Fibroblast of upper back skin (primary cell): Measurements from ENCODE around the gene LDAH.
"Not testable (repeated sequence)": the region's sequence is repeated elsewhere in the genome, so short reads cannot be mapped to it uniquely, and the experiment has no call there.

ENCODE experiments used
- DNase-seq: peaks from one replicate; pipeline ENCODE4 v3.0.0-alpha.2; 2013

The LDAH gene

DNA sequence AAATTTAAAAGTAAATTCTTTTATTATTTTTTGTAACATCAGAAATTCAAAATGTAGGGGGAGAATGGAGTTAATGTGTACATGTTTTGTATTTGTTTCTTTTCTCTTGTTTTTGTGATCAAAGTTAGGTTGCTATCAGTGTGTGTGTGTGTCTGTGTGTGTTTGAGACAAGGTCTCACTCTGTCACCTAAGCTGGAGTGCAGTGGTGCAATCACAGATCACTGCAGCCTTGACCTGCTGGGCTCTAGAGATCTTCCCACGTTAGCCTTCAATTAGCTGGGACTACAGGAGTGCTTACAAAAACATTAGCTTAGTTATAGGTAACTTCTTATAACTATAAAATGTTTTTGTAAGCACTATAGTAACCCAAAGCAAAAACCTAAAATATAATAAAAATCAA, 105.3 kb downstream of the LDAH start:
- no peak for DNase-seq

GRCh38 chr2:20716164-20716563, 106.7 kb downstream of the LDAH start:
- not testable (repeated sequence) for DNase-seq

DNA sequence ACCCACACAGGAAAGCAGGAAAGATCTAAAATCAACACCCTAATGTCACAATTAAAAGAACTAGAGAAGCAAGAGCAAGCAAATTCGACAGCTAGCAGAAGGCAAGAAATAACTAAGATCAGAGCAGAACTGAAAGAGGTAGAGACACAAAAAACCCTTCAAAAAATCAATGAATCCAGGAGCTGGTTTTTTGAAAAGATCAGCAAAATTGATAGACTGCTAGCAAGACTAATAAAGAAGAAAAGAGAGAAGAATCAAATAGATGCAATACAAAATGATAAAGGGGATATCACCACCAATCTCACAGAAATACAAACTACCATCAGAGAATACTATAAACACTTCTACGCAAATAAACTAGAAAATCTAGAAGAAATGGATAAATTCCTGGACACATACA, 108.5 kb downstream of the LDAH start:
- DNase-seq = not testable (repeated sequence)

- DNase-seq = not testable (repeated sequence)
These were observed 109.3 kb downstream of the LDAH start for GRCh38 chr2:20713585-20713984.

- not testable (repeated sequence) for DNase-seq
These were observed 111.3 kb downstream of the LDAH start for GRCh38 chr2:20711641-20712040.

DNA sequence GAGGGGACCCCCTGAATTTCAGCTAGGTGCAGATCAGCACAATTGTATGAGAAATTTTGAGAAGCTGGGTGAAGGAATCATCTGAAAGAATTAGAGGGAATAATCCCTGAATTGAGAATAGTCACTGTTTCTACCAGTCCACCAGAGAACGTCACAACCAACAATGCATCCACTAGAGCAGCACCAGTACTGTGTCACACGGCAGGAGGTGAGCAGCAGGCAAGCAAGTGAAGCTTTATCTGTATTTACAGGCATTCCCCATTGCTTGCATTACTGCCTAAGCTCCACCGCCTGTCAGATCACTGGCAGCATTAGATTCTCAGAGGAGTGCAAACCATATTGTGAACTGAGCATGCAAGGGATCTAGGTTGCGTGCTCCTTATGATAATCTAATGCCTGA, 115.3 kb downstream of the LDAH start:
- no peak for DNase-seq

DNA sequence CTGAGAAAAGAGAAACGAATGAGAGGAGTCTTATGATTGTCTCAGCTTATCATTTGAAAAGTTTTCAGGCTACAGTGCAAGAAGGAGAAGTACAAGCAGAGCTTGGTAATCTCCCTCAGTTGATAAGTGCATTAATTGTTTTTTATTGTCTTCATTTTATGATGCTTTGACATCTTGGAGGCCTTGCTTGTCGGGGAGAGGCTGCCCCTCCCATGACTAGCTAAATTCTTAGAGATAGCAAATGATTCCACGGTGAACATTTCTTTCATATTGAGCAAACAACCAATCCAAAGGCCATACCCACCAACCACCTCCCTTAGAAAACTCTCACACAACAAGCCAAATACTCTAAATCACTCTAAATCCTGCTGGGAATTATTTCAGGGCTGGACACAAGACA, 116.1 kb downstream of the LDAH start:
- DNase-seq = no peak

DNA sequence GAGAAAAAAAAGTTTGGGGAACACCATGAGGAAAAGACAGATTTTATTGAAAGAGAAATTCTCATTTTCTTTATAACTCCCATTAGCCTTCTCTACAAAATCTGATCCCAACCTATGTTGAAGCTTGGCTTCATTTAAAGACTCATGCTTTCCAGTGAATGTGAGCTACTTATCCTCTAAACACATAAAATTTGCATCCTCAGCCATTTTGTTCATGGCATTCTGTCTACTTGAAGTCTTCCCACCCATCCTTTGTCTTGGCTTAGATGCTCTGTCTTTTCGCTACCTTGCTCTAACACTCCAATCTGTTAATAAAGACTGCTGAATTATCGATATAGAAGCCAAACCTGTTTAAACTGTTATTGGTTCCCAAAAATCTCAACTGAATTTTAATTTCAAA, 116.7 kb downstream of the LDAH start:
- no peak for DNase-seq

GRCh38 chr2:20704886-20705285, 118.0 kb downstream of the LDAH start:
- no peak for DNase-seq

- DNase-seq = no peak
These were observed 120.3 kb downstream of the LDAH start for GRCh38 chr2:20702563-20702962.

DNA sequence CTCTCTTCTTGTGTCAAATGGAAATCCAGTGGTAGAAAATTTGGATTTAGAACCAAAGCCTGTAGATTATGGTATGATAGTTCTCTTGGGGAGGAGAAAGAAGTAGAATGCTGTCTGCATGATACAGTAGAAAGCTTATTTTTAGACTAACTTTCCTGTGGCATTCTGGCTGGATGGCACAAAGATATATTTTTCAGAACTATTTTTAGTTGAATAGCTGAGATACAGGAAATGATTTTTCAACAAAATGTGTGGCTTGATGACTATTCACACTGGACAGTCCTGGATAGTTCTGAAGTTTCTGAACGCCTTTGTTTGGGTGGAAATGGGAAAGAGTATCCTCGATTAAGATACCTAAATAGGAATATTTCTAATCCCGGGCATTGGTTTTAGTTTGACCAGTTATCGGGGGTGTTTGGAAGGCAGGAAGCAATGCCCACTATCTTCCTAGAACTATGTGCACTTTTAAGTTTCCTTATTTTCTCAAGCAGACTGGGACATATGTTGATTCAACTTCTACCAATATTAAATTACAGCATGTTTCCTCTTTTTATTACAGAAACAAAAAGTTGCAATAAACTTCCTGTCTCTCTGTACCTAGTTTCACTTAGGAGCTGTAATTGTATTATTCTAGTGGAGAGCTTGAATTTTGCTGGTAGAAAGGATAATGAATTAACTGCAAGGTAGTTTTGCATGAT, 123.8 kb downstream of the LDAH start:
- no peak for DNase-seq

DNA sequence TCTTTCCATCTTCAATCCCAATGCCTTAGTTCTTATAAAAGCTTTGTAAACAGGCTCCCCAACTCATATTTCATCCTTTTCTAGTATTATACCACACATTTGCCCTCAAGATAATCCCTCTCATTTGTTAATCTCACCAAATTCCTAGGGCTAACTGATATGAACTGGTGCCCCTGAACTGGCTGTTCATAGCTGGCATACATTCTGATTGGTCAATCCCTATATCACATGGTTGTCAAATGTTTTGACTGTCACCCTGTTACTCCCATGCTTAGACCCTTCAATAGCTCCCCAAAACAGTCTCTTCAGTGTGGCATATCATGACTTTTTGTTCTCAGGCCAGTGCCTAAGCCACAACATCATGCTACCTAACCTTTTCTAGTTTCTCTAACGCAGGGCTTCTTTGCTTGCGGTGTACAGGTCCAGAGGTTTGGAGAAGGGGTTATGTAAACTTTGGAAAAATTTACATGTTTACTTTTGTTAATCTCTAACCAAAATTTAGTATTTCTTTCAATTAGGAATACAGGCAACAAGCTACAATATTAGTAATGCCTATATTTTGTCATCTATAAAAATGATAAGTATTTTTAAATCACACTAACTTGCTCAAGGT, 125.5 kb downstream of the LDAH start:
- no peak for DNase-seq

GRCh38 chr2:20696366-20696765, 126.5 kb downstream of the LDAH start:
- no peak for DNase-seq

DNA sequence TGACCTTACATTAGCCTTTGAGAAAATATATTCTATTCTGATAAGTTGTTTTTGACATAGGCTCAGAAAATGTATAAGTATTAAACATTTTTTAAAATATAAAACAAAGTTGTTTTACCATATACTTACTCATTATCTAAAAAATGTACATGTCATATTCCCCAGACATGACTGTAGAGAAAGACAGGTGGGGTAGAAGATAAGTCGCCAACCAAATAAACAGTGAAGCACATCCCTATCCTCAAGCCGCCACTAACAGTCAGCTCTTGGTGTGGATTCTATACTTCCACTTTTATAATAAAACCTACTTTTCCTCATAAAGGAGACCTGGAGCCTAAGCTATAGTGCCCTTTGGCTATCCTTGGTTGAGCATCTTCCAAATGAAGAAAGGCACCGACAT, 129.6 kb downstream of the LDAH start:
- no peak for DNase-seq

DNA sequence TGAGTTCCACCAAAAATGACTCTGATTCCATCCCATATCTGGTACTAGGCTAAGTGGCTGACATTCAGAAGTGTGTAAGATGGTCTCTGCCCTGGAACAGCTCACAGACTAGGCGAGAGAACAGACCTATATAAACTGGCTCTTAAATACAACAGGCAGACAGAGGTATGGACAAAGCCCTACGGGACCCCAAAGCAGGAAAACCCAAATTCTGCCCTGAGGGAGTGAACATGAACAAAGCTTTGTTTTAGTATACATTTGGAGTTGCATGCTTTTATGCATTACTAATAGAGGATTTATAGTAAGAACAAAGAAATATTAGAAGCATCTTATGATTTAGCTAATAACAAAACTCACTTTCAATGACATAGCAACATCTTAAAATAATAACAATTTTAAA, 130.8 kb downstream of the LDAH start:
- no peak for DNase-seq

DNA sequence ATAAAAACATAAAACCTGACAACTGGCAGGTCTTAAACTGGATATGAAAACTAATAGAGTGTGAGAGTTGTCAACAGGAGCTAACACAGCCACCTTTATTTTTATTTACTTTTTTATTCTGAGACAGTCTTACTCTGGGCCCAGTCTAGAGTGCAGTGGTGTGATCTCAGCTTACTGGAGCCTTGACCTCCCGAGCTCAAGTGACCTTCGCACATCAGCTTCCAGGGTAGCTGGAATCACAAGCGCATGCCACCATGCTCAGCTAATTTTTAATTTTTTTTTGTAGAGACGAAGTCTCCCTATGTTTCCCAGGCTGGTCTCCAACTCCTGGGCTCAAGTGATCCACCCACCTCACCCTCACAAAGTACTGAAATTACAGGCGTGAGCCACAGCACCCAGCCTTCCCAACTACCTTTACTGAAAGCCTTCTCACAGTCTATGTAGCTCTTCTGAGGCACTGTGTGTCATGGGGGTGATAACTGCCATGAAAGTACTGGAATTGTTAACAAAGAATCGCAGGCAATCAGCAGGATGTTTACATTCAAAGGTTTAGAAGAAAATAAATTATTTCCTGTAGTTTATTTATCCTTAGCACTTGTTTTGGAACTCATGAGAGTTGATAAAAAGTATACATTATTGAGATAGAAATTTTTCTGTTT, 131.7 kb downstream of the LDAH start:
- no peak for DNase-seq

DNA sequence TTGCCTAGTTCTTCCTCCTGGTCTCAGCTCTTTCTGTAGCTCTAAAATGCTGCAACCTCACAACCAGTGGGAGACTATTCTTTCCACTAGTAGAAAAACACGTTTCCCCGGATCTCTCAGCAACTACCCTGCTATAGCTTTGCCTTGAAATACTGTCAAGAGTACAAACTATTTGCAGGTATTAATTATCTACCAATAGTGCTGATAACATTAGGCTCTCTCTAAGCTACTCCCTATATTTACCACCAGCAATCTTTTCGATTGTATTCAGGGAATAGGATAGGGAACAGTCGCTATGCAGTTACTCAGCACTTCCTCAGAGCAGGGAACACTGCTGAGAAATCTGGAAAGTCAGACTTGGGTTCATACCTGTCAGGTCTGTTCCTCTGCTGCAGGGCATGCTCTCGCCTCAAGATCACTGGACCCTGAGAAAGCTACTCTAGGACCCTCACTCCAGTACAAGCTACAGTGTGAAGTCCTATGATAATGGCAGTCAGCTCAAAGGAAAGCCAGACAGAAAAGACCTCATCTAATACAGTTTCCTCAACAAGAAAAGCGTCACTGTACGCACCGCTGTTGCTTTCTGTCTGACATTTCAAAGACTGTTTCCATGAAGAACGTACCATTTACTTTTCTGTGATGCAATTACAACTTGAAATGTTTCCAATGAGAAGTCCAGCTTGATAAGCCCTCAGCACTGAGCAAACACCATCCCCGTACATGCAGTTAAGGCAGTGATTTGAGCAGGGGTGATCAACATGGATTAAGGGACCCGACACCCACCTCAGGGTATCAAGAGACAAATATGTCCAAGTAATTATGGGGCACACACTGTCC, 133.3 kb downstream of the LDAH start:
- no peak for DNase-seq

- no peak for DNase-seq
These were observed 135.6 kb downstream of the LDAH start for GRCh38 chr2:20687260-20687832.

DNA sequence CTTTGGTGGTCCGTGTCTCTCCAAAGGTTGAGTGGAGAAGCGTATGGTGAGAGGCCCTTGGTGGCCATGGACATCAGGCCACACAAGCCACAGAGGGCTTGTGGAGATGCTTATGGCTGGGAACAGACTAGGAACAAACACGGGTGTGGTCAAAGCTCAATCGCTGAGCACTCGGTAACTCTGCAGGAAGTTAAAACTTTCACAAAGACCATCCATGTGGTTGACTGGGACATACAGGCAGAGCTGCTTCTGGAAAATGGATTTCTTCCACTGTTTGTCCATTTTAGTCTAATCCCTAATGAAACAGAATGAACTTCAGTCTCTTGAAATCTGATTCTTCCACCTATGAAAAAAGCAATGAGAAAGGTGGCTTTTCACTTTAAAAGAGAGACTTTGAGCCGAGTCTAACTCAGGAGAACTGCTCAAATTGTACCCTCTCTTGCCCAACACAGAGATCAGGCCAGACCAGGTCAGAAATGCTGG, 138.3 kb downstream of the LDAH start:
- no peak for DNase-seq

GRCh38 chr2:20682167-20682920, 140.6 kb downstream of the LDAH start:
- no peak for DNase-seq

DNA sequence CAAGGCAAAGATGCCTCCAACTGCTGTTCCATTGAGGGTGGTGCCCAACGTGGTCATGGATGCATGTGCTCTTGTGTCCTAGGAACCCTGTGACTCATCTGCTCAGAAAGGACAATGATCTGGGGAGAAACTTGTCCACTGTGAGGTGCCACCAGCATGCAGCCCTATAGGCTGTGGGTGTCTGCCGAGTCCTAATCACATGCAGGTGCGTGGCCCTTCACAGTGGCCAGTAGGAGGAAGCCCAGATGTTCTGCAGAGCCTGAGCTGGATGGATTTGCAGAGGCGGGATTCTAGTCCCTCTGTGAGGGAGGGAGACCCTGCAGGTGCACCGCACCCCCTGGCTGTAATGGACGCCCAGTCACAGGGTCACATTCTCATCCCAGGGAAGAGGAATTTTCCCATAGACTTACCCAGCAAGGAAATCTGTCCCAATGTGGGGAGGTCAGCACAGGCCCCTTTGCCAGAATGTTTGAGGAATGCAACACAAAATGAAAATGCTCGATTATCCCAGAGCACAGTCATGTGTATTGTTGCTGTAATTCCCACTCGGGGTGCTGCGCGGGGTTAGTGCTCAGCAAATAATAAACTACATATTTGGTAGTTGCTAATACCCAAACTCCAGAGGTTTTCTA, 142.0 kb downstream of the LDAH start:
- DNase-seq = no peak

DNA sequence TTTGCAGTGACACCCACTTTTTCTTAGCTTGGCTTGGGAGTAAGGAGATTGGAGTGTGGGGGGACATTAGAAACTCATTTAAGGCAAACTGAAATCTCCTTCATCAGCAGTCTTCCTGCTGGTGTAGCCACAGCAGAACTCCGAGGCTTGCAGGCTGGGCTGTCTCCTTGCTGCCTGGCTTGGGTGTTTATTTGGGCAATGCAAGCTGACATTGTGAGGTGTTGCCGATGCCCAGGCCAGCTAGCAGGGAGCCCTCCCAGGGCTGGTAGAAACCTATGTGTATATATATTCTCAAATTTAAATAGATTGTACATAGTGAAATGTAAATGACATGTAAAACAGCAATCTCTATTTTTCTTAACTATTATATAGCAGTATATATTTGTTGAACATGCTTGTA, 144.1 kb downstream of the LDAH start:
- no peak for DNase-seq
